Endothelial cell (in vitro differentiated cells): ENCODE results near the gene P4HA2. TPM values are rescaled to one million over a fixed set of nuclear protein-coding genes. Genes with fewer than 3 reads are reported as not detected.

Experiments used
- DNase-seq: peaks from one replicate; pipeline ENCODE4 v3.0.0; 2021; ENCODE audit warnings: low spot score
- H3K27ac Mint-ChIP-seq: one replicate; pipeline ENCODE4 v1.8.0; 2021; ENCODE audit warnings: mixed read lengths, inconsistent platforms; ENCODE audit not compliant: unreplicated experiment
- H3K27me3 Mint-ChIP-seq: one replicate; pipeline ENCODE4 v1.8.0; 2021; ENCODE audit warnings: mild to moderate bottlenecking, moderate library complexity, mixed read lengths, inconsistent platforms; ENCODE audit not compliant: unreplicated experiment
- H3K36me3 Mint-ChIP-seq: one replicate; pipeline ENCODE4 v1.8.0; 2021; ENCODE audit warnings: mild to moderate bottlenecking, low read depth, mixed read lengths, inconsistent platforms; ENCODE audit not compliant: unreplicated experiment
- H3K4me1 Mint-ChIP-seq: one replicate; pipeline ENCODE4 v1.8.0; 2021; ENCODE audit warnings: mild to moderate bottlenecking, mixed read lengths, inconsistent platforms; ENCODE audit not compliant: unreplicated experiment
- H3K4me3 Mint-ChIP-seq: one replicate; pipeline ENCODE4 v1.8.0; 2021; ENCODE audit warnings: mild to moderate bottlenecking, mixed read lengths, inconsistent platforms; ENCODE audit not compliant: unreplicated experiment
- H3K9me3 Mint-ChIP-seq: one replicate; pipeline ENCODE4 v1.8.0; 2021; ENCODE audit warnings: mixed read lengths, inconsistent platforms; ENCODE audit not compliant: unreplicated experiment
- total RNA-seq: library from RNA; stranded (reverse); fragmentation: NEBNext Ultra II Directional; extraction: Animal tissue kit (Norgen Biotek cat#: 25700); gene quantifications from one replicate; pipeline ENCODE4 v1.2.1, GENCODE V29; 2021; ENCODE audit not compliant: unreplicated experiment
- TF ChIP-seq, protein P1 (sequence below): fragments of 200-600 bp; sonication (generic); IDR thresholded peaks from one replicate; pipeline ENCODE4 v1.5.0; 2021; ENCODE audit warnings: antibody characterized with exemption; ENCODE audit not compliant: unreplicated experiment

Gene P4HA2
- total RNA-seq, 1 donor from 2014 or later: 9.9 TPM

DNA sequence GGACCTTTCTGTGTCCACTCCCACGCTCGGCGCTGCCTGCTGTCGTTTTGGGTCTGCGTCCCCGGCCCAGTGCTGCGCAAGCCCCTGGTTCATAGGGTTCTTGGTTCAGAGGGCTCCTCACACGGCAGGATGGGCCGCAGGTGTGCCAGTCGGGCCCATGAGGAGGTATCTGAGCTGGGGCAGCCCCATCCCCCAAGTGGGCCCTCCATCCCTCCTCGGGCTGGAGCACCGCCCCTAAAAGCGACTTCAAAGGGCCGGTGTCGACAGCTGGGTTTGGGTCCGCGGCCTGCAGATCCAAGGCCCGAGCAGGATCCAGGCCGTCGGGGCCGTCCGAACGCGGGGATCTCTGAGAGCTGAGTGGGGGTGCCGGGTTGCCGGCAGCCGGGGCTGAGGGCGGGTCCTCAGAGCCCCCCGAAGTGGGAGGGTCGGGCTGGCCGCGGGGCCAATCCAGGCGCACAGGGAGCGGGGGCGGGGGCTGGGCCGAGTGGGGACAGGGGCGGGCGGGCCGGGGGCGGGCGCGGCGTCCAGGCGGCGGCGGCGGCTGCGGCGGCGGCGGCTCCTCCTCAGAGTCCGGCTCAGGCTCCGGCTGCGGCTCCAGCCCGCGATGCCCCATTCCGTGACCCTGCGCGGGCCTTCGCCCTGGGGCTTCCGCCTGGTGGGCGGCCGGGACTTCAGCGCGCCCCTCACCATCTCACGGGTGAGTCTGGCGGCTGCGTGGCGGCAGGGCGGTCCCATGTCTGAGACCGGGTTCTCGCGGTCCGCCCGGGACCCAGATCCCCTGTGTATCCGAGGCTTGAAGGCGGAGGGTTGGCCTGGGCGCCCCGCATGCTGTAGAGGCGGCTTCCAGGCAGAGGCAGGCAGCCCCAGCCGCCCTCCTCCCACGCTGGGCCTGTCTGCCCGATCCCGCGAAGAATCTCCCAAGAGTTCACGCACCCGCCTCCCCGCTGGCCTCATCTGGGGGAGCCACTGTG lies 29.8 kb upstream of the P4HA2 start, which contains the start of gene PDLIM4:
Gene PDLIM4, plus strand, starts transcription at position 566 of the 971 bp plus-strand sequence. Its CDS starts 39 bp downstream, at position 605.
- TF ChIP-seq, protein P1, sequence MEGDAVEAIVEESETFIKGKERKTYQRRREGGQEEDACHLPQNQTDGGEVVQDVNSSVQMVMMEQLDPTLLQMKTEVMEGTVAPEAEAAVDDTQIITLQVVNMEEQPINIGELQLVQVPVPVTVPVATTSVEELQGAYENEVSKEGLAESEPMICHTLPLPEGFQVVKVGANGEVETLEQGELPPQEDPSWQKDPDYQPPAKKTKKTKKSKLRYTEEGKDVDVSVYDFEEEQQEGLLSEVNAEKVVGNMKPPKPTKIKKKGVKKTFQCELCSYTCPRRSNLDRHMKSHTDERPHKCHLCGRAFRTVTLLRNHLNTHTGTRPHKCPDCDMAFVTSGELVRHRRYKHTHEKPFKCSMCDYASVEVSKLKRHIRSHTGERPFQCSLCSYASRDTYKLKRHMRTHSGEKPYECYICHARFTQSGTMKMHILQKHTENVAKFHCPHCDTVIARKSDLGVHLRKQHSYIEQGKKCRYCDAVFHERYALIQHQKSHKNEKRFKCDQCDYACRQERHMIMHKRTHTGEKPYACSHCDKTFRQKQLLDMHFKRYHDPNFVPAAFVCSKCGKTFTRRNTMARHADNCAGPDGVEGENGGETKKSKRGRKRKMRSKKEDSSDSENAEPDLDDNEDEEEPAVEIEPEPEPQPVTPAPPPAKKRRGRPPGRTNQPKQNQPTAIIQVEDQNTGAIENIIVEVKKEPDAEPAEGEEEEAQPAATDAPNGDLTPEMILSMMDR: no peak
- H3K36me3 Mint-ChIP-seq: peaks cover 4% of the 10 kb centered on the region
- H3K4me3 Mint-ChIP-seq: peak within 1 kb of the TSS; percentile 79
- H3K27me3 Mint-ChIP-seq: peaks cover 9% of the 10 kb centered on the region
- peak within 1 kb of the TSS; percentile 64 for H3K27ac Mint-ChIP-seq
- H3K9me3 Mint-ChIP-seq: no peaks in the 10 kb centered on the region
- DNase-seq: peak; percentile 50
- H3K4me1 Mint-ChIP-seq: peaks cover 12% of the 10 kb centered on the region

DNA sequence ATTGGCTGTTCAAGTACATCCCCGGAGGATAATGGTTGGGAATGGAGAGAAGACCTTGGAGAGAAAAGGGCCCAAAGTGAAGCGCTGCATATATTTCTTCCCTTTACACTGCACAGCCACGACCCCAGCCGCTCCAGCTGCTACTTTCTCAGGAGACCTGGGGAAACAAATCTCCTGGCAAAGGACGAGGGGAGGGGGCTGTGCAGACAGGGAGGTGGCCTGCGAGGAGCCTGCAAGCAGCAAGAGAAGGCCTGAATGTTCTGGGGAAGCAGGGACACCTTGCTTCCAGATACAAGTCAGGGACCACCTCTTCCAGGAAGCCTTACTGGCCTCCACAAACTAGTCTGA lies 29.1 kb upstream of the P4HA2 start:
- Mint-ChIP-seq H3K27ac (peak overlapping the region; percentile 64), H3K4me1 (peaks cover 10% of the 10 kb centered on the region), H3K36me3 (peaks cover 2% of the 10 kb centered on the region)

DNA sequence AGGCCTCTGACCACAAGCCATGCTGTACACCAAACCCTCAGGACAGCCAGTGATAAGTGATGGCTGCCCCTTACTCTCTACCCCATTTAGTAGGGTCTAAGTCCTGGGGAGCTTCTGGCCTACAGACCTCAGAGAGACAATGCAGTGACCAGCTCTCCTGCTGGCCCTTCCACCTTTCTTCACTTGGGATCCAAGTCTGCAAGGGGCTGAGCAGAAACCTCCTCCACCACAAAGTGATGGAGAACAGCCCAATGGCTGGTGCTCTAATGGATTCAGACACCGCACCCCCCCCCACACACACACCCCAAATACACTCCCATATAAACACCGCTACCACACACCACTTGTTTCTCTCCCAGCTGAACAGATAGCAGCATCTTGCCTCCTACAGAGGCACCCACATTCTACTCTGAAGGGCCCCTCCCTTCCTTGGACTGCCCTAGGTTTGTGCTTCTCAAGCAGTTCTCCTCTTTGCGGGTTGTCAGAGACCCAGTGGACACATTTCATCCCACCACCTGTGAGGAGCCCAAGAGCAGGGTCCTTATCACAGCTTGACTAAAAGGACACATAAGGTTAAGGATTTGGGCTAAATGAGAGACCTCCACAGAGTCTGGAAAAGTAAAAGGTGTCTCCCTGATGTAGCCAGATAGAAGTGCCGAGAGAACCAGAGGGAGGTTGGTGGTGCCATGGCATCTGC lies 28.6 kb upstream of the P4HA2 start:
- no peak for DNase-seq
- H3K9me3 Mint-ChIP-seq: no peaks in the 10 kb centered on the region
- peak overlapping the region; percentile 79 for H3K4me3 Mint-ChIP-seq
- TF ChIP-seq, protein P1: no peak
- peaks cover 8% of the 10 kb centered on the region for H3K4me1 Mint-ChIP-seq
- no peaks in the 10 kb centered on the region for H3K36me3 Mint-ChIP-seq
- H3K27ac Mint-ChIP-seq: peak overlapping the region; percentile 64
- H3K27me3 Mint-ChIP-seq: peaks cover 5% of the 10 kb centered on the region

More for the DNA sequence above, 29.1 kb upstream of the P4HA2 start:
- TF ChIP-seq, protein P1: no peak
- Mint-ChIP-seq H3K9me3 (no peaks in the 10 kb centered on the region), H3K27me3 (peaks cover 5% of the 10 kb centered on the region), H3K4me3 (peak overlapping the region; percentile 79)
- no peak for DNase-seq

DNA sequence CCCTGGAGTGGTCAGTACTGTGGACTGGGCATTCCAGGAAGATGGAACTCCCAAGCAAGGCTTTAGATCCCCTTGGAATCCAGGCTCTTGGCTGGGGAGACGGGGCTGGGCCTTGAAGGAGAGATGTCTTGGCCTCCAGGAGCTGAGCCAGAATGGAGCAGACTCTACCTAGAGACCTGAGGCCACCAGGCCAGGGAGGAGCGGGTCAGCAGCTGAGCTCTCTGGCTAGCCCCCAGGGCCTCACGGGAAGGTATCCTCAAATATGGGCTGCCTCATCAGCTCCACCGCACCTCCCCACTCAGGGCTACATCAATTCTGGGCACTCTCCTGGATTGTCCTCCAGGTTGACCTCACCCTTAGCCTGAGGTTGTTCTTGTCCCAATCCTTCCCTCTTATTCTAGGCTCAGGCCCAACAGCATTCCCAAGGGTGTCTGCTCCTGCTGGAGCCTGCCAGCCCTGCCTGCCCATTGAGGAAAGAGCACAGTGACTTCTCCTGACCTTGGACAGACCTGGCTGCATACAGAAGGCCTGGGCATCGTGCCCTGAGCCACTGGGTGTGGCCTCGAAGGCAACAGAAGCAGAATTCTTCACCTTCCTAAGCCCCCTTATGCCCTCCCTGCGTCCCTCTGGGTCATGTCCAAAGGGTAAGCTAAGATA lies 26.8 kb upstream of the P4HA2 start:
- TF ChIP-seq, protein P1: no peak
- Mint-ChIP-seq H3K27me3 (peaks cover 3% of the 10 kb centered on the region), H3K27ac (no peak overlapping the region)

More for the DNA sequence above, 26.8 kb upstream of the P4HA2 start:
- peaks cover 2% of the 10 kb centered on the region for H3K4me1 Mint-ChIP-seq
- no peak overlapping the region for H3K4me3 Mint-ChIP-seq
- H3K9me3 Mint-ChIP-seq: no peaks in the 10 kb centered on the region
- no peaks in the 10 kb centered on the region for H3K36me3 Mint-ChIP-seq
- DNase-seq: no peak
